NCI-H460 (cell line): ENCODE measurements around the gene ATG3. TPM values are rescaled to one million over a fixed set of nuclear protein-coding genes. Genes with fewer than 3 reads are reported as not detected.
"Not testable (repeated sequence)": the region's sequence is repeated elsewhere in the genome, so short reads cannot be mapped to it uniquely, and the experiment has no call there.

ENCODE experiments used
- DNase-seq: peaks from one replicate; pipeline ENCODE4 v3.0.0-alpha.2; 2016; ENCODE audit warnings: low read depth; ENCODE audit errors: extremely low read depth
- total RNA-seq: library from RNA; depleted of rRNA; stranded (reverse); fragments of >200 nt; shearing (Covaris generic); gene quantifications from 2 replicates; pipeline ENCODE4 v1.2.3, GENCODE V29; 2014

The ATG3 gene
- total RNA-seq, 1 experiment from 2014 or later, result 47.7 TPM

DNA sequence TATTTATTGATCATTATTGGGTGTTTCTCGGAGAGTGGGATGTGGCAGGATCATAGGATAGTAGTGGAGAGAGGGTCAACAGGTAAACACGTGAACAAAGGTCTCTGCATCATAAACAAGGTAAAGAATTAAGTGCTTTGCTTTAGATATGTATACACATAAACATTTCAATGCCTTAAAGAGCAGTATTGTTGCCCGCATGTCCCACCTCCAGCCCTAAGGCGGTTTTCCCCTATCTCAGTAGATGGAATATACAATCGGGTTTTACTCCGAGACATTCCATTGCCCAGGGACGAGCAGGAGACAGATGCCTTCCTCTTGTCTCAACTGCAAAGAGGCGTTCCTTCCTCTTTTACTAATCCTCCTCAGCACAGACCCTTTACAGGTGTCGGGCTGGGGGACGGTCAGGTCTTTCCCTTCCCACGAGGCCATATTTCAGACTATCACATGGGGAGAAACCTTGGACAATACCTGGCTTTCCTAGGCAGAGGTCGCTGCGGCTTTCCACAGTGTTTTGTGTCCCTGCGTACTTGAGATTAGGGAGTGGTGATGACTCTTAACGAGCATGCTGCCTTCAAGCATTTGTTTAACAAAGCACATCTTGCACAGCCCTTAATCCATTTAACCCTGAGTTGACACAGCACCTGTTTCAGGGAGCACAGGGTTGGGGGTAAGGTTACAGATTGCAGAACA lies 2.6 kb upstream of the ATG3 start:
- not testable (repeated sequence) for DNase-seq

DNA sequence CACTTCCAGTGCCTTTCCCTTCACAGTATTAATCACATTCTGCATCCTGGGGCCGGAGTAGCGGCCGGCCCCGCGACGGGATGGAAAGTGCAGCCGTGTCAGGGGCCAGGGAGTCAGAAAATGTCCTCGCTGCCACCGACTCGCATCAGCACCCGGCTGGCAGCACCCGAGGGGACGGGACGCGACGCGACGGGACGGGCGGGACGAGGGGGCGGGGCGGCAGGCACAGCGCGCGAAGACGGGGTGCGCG lies 353 bp downstream of the ATG3 start:
- no peak for DNase-seq

DNA sequence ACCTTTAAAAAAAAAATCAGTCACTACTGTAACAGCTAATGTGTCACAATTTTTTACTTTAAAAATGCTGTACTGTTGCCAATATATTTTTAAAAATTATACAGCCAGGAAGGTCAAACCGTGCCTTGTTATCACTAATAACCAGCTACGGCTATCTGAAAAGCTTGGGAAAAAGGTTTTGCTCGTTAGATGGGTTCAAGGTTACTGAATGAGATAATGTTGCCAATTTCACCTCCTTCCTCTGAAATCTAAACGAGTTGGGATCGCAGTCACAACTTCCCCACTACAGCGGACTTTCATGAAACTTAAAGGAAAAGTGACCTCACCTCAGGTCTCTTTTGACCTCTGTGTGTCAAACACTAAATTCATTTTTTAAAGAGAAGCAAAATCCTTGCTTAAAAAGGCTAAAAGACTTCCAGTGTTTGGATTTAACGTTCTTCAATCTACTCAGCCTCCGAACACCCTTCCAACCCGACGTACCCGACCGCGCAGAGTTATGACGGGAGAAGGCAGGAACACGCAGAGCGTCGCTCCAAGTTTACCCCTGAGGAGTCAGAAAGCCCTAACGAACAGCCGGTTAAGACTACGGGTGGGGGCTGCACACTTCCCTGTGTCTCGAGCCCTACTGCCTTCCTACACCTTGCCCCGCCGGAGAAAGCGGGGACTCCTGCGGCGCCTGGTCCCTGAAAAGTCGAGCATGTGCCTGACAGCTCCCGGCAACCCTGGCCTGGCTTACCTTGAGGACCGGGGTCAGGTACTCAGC lies 860 bp downstream of the ATG3 start:
- DNase-seq, result peak; percentile 65

DNA sequence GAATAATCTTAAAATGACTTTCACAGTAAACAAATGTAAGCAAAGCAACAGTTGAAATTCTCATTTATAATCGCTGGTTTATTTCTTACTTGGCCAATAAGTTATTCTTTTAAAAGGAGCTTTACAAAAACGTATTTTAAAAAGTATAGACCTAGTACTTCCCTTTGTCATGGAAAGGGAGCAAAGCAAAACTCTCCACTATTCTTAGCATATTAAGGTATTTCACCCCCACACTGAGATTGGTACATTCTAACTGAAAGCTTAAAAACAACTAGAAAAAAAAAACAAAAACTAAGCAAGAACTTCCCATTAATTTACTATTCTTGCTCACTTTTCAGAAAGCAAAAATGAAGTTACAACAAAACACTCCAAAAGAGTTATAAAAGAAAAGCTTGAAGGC lies 1.5 kb downstream of the ATG3 start:
- no peak for DNase-seq

DNA sequence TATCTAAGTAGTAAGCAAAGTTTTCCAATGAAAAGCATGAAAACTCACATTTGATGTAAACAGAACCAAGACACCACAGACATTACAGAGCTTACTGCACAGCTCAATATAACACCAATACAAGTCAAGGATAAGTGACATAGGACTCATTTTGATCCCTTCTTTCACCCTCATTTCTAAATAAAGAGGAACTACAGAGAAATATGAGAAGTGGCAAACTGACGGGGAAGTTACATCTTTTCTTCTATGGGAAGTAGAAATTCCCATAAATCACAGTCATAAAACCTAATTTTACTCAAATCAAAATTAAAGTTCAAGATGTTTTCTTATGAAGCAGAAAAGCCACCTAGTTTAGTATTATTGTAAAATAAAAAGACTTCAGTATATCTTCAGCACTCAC lies 3.8 kb downstream of the ATG3 start:
- no peak for DNase-seq

DNA sequence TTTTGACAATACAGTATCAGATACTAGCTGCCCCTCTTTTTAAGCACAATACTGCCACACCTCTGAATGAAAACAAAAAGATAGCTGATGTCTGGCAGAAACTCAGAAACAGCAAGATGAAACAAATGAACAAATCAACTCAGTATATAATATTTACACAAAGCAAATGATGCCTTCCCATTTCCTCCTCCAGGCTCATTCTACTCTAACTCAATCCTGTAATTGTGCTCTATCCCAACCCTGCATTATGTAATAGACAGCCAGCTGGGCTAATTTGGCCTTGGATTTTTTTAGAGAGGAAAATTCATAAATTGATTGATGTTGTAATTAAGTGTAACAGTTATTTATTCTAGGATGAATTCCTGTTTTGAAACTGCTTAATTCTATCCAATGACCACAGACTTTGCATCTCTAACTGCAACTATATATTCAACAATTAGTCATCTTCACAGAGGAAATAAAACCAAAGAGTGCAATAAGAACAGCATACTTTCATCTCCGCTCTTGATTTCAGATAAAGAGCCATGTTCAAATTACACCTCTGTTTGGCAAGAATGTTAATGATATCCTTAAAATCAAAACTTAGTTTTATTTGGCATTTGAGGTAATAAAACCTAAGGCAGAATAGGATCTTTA lies 6.1 kb downstream of the ATG3 start:
- DNase-seq, result no peak

DNA sequence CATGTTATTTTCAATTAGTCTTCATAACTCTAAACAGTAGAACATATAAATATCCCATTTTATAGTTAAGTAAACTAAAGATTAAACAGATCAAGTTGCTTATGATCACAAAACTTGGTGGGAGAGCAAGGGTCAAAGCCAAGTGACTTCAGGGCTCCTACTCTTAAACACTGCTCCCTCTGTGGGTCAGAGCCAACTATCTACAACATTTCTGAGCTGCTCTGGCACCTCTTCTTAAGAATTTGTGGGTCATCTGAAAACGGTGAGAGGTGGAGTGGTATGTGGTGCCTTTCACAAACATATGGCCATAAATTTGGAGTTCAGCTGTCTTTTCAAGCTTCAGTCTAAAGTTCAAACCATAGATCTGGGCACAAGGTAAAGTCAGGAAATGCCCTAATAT lies 10.9 kb downstream of the ATG3 start:
- no peak for DNase-seq

DNA sequence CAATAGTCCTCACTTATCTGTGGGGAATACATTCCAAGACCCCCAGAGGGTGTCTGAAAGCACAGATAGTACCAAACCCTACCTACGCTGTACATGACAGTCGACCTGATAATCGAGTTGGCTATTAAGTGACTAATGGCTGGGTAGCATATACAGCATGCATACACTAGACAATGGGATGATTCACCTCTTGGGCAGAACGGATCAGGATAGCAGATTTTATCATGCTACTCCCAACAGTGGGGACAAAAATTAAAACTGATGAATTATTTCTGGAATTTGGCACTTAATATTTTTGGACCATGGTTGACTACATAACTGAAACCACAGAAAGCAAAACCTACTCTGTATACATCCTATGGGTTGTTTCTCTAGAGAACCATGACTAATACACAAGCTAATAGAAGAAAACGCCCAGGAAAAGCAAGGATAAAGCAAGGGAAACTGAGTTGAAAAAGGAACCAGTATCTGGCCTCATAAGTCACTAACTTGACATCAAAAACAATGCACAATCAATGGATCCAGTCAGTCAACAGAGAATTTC lies 15.5 kb downstream of the ATG3 start:
- no peak for DNase-seq

DNA sequence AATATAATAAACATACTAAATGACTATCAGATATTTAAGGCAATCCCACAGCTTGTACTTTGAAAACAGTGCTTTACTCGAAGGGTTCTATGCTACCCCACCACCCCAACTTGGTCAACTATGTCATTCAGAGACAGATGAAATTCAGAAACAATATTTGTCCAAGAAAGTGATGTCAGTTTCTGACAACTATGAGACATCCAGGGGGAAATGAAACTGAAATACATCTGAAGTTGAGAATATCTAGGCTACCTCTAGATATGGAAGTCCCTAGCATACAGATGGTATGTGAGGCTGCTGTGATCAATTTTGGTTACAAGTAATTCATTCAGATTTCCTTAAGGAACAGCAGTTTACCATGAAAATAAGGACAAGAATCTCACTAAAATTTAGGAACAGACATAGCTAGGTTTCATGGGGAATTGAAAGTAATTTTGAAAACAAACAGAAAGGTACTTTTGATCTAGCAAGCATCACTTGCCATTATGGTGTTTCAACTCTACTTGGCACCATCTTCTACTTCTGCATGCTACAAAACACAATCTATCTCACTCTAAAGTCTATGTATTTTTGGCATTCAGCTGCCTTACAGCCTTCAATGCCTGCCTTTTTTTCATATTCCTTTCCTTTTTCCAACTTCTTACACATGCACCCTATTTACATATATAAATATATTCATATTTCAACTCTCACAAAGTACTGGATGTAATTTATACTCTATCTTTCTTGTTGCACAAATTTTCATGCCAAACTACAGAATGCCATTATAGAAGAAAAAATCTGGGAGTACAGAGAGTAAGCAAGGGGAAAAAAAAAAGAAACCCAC lies 21.7 kb downstream of the ATG3 start:
- no peak for DNase-seq

DNA sequence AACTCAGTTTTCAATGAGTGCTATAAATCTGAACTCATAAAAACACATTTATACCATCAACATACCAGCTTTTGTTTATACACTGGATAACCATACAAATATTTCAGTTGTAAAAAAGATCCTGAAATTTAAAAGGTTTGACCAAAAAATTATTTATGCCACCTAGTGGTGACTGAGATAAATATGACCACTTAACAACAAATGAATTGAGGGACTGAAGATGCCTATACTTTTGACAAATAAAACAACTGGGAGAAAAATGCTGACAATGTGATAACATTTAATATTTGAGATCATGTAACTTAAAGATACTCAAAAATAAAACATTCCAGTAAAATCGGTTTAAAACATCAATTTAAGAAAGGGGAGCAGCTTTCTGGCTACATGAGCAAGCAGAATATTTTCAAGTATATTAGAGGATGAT lies 30.4 kb downstream of the ATG3 start:
- DNase-seq, result peak; percentile 11

DNA sequence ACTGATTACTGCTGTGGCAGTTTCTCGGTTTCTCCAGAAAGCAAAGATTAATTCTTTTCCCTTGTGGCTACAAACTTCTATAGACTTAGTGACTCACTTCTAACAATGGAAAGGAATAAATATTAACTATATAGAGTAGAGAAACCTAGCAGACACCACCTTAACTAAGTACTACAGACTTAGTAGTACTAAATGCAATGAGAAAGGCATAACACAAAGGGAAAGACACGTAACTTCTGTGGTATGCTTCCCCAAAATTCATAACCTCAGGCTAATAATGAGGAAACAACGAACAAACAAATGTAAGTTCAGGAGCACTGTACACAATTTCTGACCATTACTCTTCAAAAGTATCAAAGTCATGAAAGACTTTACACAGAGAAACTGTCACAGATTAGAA lies 31.2 kb downstream of the ATG3 start:
- DNase-seq, result no peak

DNA sequence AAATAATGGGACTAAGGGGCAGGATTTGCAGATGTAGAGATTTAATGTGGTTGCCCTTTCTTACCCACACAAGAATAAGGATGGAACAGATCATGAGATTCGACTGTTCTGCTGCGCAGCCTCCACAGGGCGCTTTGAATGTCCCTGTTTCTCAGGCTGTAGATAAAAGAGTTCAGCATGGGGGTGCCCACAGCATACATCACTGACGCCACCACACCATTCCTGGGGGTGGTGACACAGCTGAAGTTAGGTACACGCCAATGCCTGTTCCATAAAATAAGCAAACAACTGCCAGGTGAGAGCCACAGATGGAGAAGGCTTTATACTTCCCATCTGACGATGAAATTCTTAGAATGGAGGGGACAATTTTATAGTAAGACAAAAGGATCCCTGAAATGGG lies 37.6 kb downstream of the ATG3 start:
- DNase-seq, result not testable (repeated sequence)

DNA sequence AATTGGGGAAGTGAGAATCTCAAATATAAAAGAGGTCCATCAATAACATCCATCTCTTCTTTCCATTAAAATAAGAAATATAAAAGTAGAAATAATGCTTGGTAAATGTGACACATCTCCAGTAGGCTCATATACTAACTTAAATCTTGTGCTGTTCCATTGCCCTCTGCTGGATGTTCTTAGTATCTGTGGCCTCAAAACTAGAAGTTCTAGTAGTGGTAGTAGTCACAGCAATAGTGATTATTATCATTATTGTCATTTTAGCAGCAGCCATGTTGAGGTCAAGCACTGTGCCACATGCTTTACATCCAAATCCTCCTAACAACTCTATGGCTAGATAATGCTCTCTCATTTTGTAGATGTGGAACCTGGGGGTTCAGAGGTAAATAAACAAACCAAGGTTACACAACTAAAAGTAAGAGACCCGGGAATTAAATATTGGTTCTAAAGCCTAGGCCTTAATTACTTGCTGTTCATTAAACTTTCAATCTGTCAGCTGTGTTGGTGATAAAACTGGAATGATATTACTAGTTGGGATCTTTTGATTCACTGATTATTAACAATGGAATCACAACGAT lies 42.2 kb downstream of the ATG3 start:
- peak; percentile 48 for DNase-seq

DNA sequence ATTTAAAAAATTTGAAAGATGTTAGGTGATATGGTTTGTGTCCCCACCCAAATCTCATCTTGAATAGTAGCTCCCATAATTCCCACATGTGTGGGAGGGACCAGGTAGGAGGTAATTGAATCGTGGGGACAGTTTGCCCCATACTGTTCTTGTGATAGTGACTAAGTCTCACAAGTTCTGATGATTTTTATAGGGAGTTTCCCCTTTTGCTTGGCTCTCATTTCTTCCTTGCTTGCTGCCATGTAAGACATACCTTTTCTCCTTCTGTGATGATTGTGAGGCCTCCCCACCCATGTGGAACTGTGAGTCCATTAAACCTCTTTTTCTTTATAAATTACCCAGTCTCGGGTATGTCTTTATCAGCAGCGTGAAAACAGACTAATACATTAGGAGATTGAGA lies 42.8 kb downstream of the ATG3 start:
- DNase-seq, result not testable (repeated sequence)

DNA sequence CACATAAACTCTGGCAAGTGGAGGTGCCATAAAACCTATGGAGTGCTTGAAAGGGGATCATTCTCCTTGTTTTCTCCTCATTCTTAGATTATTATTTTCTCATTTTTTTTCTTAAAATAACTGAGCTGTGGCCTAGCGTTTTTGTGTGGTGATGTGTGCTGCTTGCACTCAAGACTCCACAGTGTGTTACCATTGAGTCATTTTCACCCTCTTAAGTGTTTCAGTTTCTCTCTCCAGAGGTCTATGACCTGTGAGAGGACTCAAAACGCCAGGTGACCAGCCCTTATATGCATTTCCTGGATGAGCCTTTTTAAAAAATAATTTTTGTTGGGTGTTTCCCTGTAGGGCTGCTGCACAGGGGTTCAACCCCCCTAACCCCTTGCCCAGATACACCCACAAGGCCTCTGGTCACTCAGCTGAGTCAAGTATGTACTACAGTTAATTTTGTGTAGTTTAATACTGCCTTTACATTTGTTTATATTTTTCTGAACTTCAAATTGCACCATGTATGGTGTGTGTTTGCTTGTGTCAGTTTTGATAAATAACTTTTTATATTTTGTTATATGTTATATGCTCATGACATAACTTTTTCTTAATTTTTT lies 47.1 kb downstream of the ATG3 start:
- DNase-seq, result no peak

DNA sequence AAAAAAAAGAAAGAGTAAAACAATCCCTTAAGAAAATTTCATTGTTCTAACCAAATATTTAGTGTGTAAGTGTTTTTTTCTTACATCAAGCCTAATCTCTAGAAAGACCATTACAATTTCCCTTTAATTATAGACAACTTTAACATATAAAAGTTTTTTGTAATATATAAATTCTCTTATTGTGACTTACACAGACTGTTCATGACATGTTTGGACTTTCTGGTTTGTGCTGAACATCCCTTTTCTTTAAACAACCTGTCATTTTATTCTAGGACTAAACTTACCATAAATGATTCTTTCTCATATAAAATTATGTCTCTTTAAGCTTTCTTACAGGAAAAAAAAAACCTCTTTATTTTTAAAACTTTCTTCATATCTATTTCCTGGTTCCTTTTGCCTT lies 49.4 kb downstream of the ATG3 start:
- DNase-seq, result no peak

DNA sequence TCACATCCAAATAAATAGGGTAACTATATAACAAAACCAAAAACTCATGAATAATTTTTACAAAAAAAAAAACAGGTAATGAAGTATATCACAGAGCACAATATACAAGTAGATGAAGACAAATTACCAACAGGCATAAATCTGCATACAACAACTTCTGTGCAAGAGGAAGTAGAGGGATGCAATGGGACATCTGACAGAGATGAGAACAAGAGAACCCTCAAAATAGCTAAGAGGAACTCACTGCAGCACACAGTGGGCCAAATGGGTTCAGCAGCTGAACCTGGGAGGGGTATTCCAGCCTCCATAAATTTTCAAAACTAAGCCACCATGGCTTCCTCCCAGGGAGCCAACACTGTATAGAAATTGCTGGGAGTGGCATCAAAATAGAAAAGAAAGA lies 52.9 kb downstream of the ATG3 start:
- no peak for DNase-seq

DNA sequence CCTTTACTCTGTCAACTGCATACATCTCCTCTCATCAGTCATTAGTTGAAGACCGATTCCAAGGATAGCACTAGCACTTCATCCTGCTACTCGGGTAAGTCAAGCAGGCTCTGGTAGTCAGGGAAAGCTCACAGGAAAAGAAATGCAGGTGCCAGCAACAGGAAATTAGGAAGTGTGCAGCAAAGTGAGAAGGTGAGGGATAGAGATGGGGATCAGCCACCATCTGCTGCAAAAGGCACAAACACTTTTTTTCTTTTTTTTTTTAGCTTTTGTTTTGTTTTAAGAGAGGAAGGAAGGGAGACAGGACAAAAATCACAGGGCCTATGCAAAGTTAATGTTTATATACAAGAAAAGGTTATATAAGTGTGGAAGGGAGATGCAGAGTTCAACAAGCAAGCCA lies 53.5 kb downstream of the ATG3 start:
- DNase-seq, result no peak

DNA sequence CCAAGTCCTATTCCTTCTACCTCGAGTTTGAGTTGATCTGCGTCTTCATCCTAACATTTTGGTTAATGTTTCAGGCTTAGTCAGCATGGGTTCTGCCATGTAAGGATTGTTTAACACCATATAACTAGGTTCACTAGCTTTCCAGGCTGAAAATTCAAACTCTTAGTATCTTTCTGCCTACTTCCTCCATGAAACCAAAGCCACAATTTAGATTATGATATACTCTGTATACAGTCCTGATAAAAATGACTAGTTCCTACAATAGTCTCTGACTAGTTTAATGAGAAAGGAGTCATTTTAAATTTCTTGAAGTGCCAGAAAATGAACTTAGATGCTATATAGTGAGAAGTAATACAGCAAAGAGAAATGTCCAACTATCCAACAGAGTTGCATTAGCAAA lies 55.9 kb downstream of the ATG3 start:
- no peak for DNase-seq

DNA sequence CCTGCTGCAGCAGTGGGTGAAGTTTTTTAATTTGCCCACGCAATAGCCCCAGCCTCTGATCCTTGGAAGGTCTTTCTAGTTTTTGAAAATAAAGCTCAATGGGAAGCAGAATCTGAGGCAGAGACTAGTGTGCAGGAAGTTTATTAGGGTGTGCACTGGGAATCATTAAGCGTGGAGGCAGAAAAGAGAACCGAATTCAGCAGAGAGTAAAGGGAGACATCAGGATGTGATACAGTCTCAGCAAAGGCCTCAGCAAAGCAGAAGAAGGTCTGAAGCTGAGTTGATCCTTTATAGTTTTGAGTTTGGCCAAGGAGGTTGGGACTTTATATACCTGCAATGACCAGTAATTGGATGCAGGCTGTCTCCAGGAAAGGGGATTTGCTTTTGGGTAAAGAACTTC lies 57.6 kb downstream of the ATG3 start:
- DNase-seq, result no peak
